Measurements from ENCODE around the gene PGM1. TPM values are rescaled to one million over a fixed set of nuclear protein-coding genes. Genes with fewer than 3 reads are reported as not detected.

Gene PGM1
- total and polyA plus RNA-seq, 8 donors, result 39.3 to 65.6 (median 43.5) TPM

- Histone ChIP-seq H3K4me1 (no peaks in the 10 kb centered on the region), H3K36me3 (peaks cover 0 to 4% of the 10 kb centered on the region in 2 donors), H3K9me3 (no peaks in the 10 kb centered on the region), H3K4me3 (no peak overlapping the region), H3K27me3 (no peaks in the 10 kb centered on the region), H3K27ac (no peak overlapping the region)
- DNase-seq (no peak), ATAC-seq (no peak)
- intact Hi-C loops (cut with DNase I), result no loop called here
- TF ChIP-seq, protein P1, sequence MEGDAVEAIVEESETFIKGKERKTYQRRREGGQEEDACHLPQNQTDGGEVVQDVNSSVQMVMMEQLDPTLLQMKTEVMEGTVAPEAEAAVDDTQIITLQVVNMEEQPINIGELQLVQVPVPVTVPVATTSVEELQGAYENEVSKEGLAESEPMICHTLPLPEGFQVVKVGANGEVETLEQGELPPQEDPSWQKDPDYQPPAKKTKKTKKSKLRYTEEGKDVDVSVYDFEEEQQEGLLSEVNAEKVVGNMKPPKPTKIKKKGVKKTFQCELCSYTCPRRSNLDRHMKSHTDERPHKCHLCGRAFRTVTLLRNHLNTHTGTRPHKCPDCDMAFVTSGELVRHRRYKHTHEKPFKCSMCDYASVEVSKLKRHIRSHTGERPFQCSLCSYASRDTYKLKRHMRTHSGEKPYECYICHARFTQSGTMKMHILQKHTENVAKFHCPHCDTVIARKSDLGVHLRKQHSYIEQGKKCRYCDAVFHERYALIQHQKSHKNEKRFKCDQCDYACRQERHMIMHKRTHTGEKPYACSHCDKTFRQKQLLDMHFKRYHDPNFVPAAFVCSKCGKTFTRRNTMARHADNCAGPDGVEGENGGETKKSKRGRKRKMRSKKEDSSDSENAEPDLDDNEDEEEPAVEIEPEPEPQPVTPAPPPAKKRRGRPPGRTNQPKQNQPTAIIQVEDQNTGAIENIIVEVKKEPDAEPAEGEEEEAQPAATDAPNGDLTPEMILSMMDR (IDR thresholded peaks at IDR 0.05), result no peak
Measured at GRCh38 chr1:63548877-63549276, 44.3 kb upstream of the PGM1 start.

DNA sequence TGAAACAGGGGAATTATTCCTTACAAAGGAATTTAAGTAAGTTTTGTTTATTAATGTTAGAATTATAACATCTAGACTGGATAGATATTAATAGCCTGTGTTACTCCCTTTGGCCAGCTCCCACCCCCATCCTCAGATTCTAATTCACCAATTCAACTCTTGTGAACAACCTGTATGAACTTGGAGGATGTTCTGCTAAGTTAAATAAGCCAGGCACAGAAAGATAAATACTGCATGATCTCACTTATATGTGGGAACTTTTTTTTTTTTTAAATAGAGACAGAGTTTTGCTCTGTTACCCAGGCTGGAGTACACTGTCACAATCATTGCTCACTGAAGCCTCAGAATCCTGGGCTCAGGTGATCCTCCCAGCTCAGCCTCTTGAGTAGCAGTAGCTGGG, 37.7 kb upstream of the PGM1 start:
- Histone ChIP-seq H3K9me3 (no peaks in the 10 kb centered on the region), H3K4me1 (no peaks in the 10 kb centered on the region), H3K27ac (no peak overlapping the region), H3K4me3 (no peak overlapping the region), H3K27me3 (no peaks in the 10 kb centered on the region), H3K36me3 (no peaks in the 10 kb centered on the region)
- intact Hi-C loops (cut with DNase I), result no loop called here
- DNase-seq, result no peak
- TF ChIP-seq, protein P1 (IDR thresholded peaks at IDR 0.05), result no peak
- ATAC-seq, result no peak

DNA sequence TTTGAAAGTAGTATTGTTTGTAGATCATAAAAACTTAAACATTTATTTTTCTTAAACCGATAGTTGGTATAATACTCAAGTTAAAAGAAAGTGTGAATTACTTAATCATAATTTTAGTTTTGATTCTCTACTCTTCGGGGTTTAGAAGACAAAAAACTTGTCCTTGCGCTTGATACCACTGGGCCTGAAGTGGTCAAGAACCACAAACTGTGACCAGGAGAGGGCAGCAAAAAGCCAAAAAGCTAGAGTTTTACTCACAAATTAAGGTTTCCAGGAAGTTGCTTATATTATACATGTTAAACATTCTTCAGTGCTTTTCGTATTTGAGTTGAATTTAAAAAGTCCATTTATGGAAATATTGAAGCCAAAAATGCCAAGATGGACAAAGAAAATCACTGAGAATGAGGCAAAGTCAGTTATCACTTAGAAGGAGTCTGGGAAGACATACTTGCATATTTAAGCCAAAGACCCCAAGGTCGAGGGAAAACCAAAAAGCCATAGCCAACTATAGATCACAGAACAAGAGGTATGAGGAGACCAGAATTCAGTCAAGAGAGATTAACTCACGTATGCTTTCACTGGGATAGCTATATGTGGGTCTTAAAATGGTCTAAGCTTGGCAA, 35.7 kb upstream of the PGM1 start:
- Histone ChIP-seq H3K36me3 (no peaks in the 10 kb centered on the region), H3K4me1 (no peaks in the 10 kb centered on the region), H3K27ac (no peak overlapping the region), H3K9me3 (no peaks in the 10 kb centered on the region), H3K27me3 (no peaks in the 10 kb centered on the region), H3K4me3 (no peak overlapping the region)
- intact Hi-C loops (cut with DNase I), result no loop called here
- DNase-seq (peak in 1 of 4 donors; percentile 35), ATAC-seq (peak; percentile 56)
- TF ChIP-seq, protein P1 (IDR thresholded peaks at IDR 0.05), result peak; percentile 33 to 47

- Histone ChIP-seq H3K4me1 (no peaks in the 10 kb centered on the region), H3K9me3 (no peaks in the 10 kb centered on the region), H3K27me3 (no peaks in the 10 kb centered on the region), H3K36me3 (no peaks in the 10 kb centered on the region), H3K4me3 (no peak overlapping the region), H3K27ac (no peak overlapping the region)
- TF ChIP-seq, protein P1 (IDR thresholded peaks at IDR 0.05), result no peak
- ATAC-seq (no peak), DNase-seq (no peak)
- intact Hi-C loops (cut with DNase I), result no loop called here
Measured at GRCh38 chr1:63559357-63559756, 33.9 kb upstream of the PGM1 start.

- DNase-seq, result no peak
- no peaks in the 10 kb centered on the region for H3K27me3 ChIP-seq
- no peak overlapping the region for H3K4me3 ChIP-seq
- H3K4me1 ChIP-seq, result no peaks in the 10 kb centered on the region
- ATAC-seq, result no peak
- H3K36me3 ChIP-seq, result no peaks in the 10 kb centered on the region
- TF ChIP-seq, protein P1 (IDR thresholded peaks at IDR 0.05), result no peak
- H3K9me3 ChIP-seq, result no peaks in the 10 kb centered on the region
- intact Hi-C loops (cut with DNase I), result no loop called here
- H3K27ac ChIP-seq, result no peak overlapping the region
Measured at GRCh38 chr1:63563745-63564144, 29.5 kb upstream of the PGM1 start.
